Brain microvascular endothelial cell (primary cell): ENCODE results near the gene HECTD4.

ENCODE experiments used
- DNase-seq: peaks from one replicate; pipeline ENCODE4 v3.0.0-alpha.2; 2020
- H3K27ac ChIP-seq: fragments of 250-450 bp; sonication (Bioruptor Pico); 2 replicates; pipeline ENCODE4 v1.5.1; 2020; ENCODE audit warnings: mild to moderate bottlenecking, moderate library complexity
- H3K27me3 ChIP-seq: fragments of 250-450 bp; sonication (Bioruptor Pico); replicated peaks from 2 replicates; pipeline ENCODE4 v1.5.1; 2020; ENCODE audit warnings: mild to moderate bottlenecking
- H3K36me3 ChIP-seq: fragments of 250-450 bp; sonication (Bioruptor Pico); replicated peaks from 2 replicates; pipeline ENCODE4 v1.5.1; 2020; ENCODE audit warnings: mild to moderate bottlenecking
- H3K4me3 ChIP-seq: 2 replicates; pipeline ENCODE4 v1.5.1; 2011; ENCODE audit warnings: low read depth, mild to moderate bottlenecking, control low read depth, low read length, moderate library complexity
- in situ Hi-C: cut with HindIII; loops from 2 replicates; pipeline ENCODE4 v1.10.0; 2017; ENCODE audit warnings: low sequenced_read_pairs, low pct_ligation_motif_present
- TF ChIP-seq, protein P1 (sequence below): IDR thresholded peaks from 2 replicates; pipeline ENCODE4 v1.5.1; 2011; ENCODE audit warnings: low read depth, mild to moderate bottlenecking, moderate library complexity, low read length, control low read depth, inconsistent platforms; ENCODE audit errors: missing control alignments

Gene HECTD4

GRCh38 chr12:112374166-112374740 is 8.0 kb downstream of the HECTD4 start:
- Histone ChIP-seq H3K4me3 (no peak overlapping the region), H3K27me3 (no peaks in the 10 kb centered on the region), H3K27ac (no peak overlapping the region), H3K36me3 (no peaks in the 10 kb centered on the region)
- in situ Hi-C loops = no loop called here
- TF ChIP-seq, protein P1, sequence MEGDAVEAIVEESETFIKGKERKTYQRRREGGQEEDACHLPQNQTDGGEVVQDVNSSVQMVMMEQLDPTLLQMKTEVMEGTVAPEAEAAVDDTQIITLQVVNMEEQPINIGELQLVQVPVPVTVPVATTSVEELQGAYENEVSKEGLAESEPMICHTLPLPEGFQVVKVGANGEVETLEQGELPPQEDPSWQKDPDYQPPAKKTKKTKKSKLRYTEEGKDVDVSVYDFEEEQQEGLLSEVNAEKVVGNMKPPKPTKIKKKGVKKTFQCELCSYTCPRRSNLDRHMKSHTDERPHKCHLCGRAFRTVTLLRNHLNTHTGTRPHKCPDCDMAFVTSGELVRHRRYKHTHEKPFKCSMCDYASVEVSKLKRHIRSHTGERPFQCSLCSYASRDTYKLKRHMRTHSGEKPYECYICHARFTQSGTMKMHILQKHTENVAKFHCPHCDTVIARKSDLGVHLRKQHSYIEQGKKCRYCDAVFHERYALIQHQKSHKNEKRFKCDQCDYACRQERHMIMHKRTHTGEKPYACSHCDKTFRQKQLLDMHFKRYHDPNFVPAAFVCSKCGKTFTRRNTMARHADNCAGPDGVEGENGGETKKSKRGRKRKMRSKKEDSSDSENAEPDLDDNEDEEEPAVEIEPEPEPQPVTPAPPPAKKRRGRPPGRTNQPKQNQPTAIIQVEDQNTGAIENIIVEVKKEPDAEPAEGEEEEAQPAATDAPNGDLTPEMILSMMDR = no peak
- no peak for DNase-seq

GRCh38 chr12:112370868-112371510 is 11.2 kb downstream of the HECTD4 start:
- H3K27me3 ChIP-seq = no peaks in the 10 kb centered on the region
- no peak overlapping the region for H3K4me3 ChIP-seq
- no peak overlapping the region for H3K27ac ChIP-seq
- DNase-seq = no peak
- no peaks in the 10 kb centered on the region for H3K36me3 ChIP-seq
- TF ChIP-seq, protein P1 = no peak
- in situ Hi-C loops = no loop called here

GRCh38 chr12:112370199-112370598 is 12.0 kb downstream of the HECTD4 start:
- H3K36me3 ChIP-seq = no peaks in the 10 kb centered on the region
- in situ Hi-C loops = no loop called here
- no peak overlapping the region for H3K27ac ChIP-seq
- no peaks in the 10 kb centered on the region for H3K27me3 ChIP-seq
- no peak overlapping the region for H3K4me3 ChIP-seq
- no peak for DNase-seq
- TF ChIP-seq, protein P1 = no peak

DNA sequence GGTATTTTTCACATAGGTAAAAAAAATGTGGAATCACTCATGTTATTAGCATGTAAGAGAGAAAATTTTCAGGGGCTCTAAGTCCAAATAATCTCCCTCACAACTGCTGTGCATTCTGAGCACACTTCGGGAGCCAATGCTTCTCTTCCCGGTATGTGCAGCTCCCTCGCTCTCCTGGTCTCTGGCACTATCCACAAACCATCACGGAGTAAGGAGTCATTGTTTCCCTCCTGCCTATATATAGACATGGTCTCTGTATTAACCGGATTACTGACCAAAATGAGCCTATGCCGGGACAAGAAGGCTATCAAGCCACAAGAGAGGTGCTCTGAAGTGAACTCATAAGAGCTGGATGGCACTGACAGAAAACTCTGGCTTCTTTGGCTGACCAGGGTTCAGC is 13.4 kb downstream of the HECTD4 start:
- DNase-seq = no peak
- no peak overlapping the region for H3K27ac ChIP-seq
- no peak overlapping the region for H3K4me3 ChIP-seq
- no peaks in the 10 kb centered on the region for H3K36me3 ChIP-seq
- H3K27me3 ChIP-seq = no peaks in the 10 kb centered on the region
- TF ChIP-seq, protein P1 = no peak
- in situ Hi-C loops = no loop called here

GRCh38 chr12:112367965-112368364 is 14.3 kb downstream of the HECTD4 start:
- TF ChIP-seq, protein P1 = no peak
- no peak overlapping the region for H3K27ac ChIP-seq
- in situ Hi-C loops = no loop called here
- H3K36me3 ChIP-seq = no peaks in the 10 kb centered on the region
- H3K4me3 ChIP-seq = no peak overlapping the region
- DNase-seq = no peak
- no peaks in the 10 kb centered on the region for H3K27me3 ChIP-seq

DNA sequence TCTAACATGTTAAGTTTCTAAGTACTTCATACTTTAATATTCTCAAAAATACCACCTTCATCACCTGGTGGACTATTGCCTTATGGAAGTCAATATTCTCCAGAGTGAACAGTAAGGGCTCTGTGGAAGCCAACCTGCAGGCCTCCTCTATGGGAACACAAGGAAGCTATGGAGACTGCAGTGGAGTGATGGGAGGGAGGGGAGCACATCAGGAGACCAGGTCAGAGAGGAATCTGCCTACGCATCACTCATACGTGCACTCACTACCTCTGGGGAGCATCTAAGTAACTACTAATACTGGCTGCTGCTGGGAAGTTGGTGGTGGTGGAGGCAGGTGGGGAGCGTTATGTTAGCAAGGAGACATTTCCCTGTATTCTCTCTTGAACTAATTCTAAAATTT is 19.9 kb downstream of the HECTD4 start:
- DNase-seq = no peak
- in situ Hi-C loops = no loop called here
- Histone ChIP-seq H3K4me3 (no peak overlapping the region), H3K27ac (no peak overlapping the region), H3K36me3 (no peaks in the 10 kb centered on the region), H3K27me3 (no peaks in the 10 kb centered on the region)
- TF ChIP-seq, protein P1 = no peak
